HepG2 (cell line): Measurements from ENCODE around the gene MINDY2. TPM values are rescaled to one million over a fixed set of nuclear protein-coding genes. Genes with fewer than 3 reads are reported as not detected.

Source experiments
- ATAC-seq: fragments of 200-7000 bp; cut with Tn5 transposase; 3 replicates; pipeline ENCODE4 v1.9.1; 2020; ENCODE audit warnings: mild to moderate bottlenecking, moderate library complexity
- BruUV-seq: library from RNA; stranded (reverse); fragments of 400-500 nt; replicated peaks from 2 replicates; lab custom pipeline; 2021; lab: Mats Ljungman, UMichigan
- CTCF ChIA-PET: fragments of 300-600 bp; formaldehyde crosslinking; extraction: SDS; loops from one replicate; lab custom pipeline; 2021; ENCODE audit warnings: low total read pairs, inconsistent platforms, low intra/inter-chr PET ratio; lab: Yijun Ruan, JAX
- POLR2A ChIA-PET: fragments of 350-600 bp; sonication (Branson Sonifier 250); formaldehyde crosslinking; loops from one replicate; lab custom pipeline; 2020; ENCODE audit warnings: antibody characterized with exemption, inconsistent platforms; lab: Yijun Ruan, JAX
- DNase-seq: peaks from one replicate; pipeline ENCODE4 v3.0.0-alpha.2; 2015; ENCODE audit warnings: low spot score
- FAIRE-seq: peaks from 3 replicates; lab custom pipeline; 2011; peaks lifted over from hg19 to GRCh38; lab: Jason Lieb, UNC
- H2AFZ ChIP-seq: one replicate; pipeline ENCODE4 v1.6.1; 2011; ENCODE audit warnings: low read length, inconsistent platforms
- H3K27ac ChIP-seq: fragments of 300-600 bp; 3 replicates; pipeline ENCODE4 v1.8.0; 2011; ENCODE audit warnings: mixed run types, mild to moderate bottlenecking, mixed read lengths, low read length, inconsistent platforms; ENCODE audit not compliant: insufficient read depth; ENCODE audit errors: extremely low read length
- H3K27me3 ChIP-seq, 2 experiments: fragments of 200-600 bp in 1 of 2; 2 replicates in 1 of 2; 3 replicates in 1 of 2; pipeline versions ENCODE4 v1.6.0 to v1.8.0; 2011; ENCODE audit warnings: low read length in 2 of 2, mild to moderate bottlenecking in 2 of 2, moderate library complexity in 2 of 2, inconsistent platforms in 1 of 2; ENCODE audit not compliant: insufficient read depth in 2 of 2, control insufficient read depth in 1 of 2
- H3K36me3 ChIP-seq, 2 experiments: fragments of 200-600 bp in 1 of 2; replicated peaks in 1 of 2; 2 replicates in 1 of 2; 3 replicates in 1 of 2; pipeline versions ENCODE4 v1.5.1 to v1.8.0; 2011; ENCODE audit warnings: low read length in 2 of 2, inconsistent platforms in 1 of 2; ENCODE audit not compliant: insufficient read depth in 2 of 2, control insufficient read depth in 1 of 2
- H3K4me1 ChIP-seq: 2 replicates; pipeline ENCODE4 v1.5.1; 2012; ENCODE audit warnings: low read length, inconsistent platforms; ENCODE audit not compliant: insufficient read depth
- H3K4me2 ChIP-seq: 2 replicates; pipeline ENCODE4 v1.6.0; 2011; ENCODE audit warnings: low read depth, low read length, inconsistent platforms
- H3K4me3 ChIP-seq, 3 experiments: fragments of 200-600 bp in 1 of 3; sonication (generic), shearing (Covaris generic) in 1 of 3; replicated peaks in 1 of 3; 2 replicates each; pipeline ENCODE4 v1.5.1; 2011 to 2016; ENCODE audit warnings: low read length in 3 of 3, inconsistent platforms in 2 of 3, low read depth in 2 of 3, mild to moderate bottlenecking in 2 of 3, control low read depth in 1 of 3, mixed read lengths in 1 of 3; ENCODE audit not compliant: insufficient read depth in 1 of 3
- H3K79me2 ChIP-seq: one replicate; pipeline ENCODE4 v1.6.1; 2011; ENCODE audit warnings: low read length, inconsistent platforms; ENCODE audit not compliant: insufficient read depth
- H3K9ac ChIP-seq: 2 replicates; pipeline ENCODE4 v1.6.0; 2011; ENCODE audit warnings: mild to moderate bottlenecking, low read depth, low read length, inconsistent platforms; ENCODE audit not compliant: insufficient read depth
- H3K9me3 ChIP-seq: 2 replicates; pipeline ENCODE4 v1.5.1; 2012; ENCODE audit warnings: mild to moderate bottlenecking, low read length
- H4K20me1 ChIP-seq: 2 replicates; pipeline ENCODE4 v1.6.0; 2011; ENCODE audit warnings: inconsistent platforms, mild to moderate bottlenecking, low read length, moderate library complexity; ENCODE audit not compliant: insufficient read depth
- BHLHE40 ChIP-seq: IDR thresholded peaks from 2 replicates; pipeline ENCODE4 v1.6.1; 2011; ENCODE audit warnings: low read length, improper control_type of control experiment
- DNMT3B ChIP-seq: conservative IDR thresholded peaks from 2 replicates; pipeline ENCODE4 v1.6.1; 2016; ENCODE audit warnings: missing biosample characterization, control low read depth
- FIP1L1 ChIP-seq: fragments of 200-400 bp; formaldehyde crosslinking; IDR thresholded peaks from 2 replicates; pipeline ENCODE4 v1.6.1; 2018; ENCODE audit warnings: low read depth, mild to moderate bottlenecking, low read length, moderate library complexity, borderline replicate concordance; ENCODE audit not compliant: insufficient read depth
- GTF2F1 ChIP-seq: fragments of 150-350 bp; IDR thresholded peaks from 2 replicates; pipeline ENCODE4 v1.6.1; 2014; ENCODE audit warnings: low read length
- HNF4G ChIP-seq, 2 experiments: sonication (generic) in 1 of 2; formaldehyde crosslinking in 1 of 2; IDR thresholded peaks; 2 replicates each; pipeline versions ENCODE4 v1.4.0 to v1.6.1; 2011 to 2020; ENCODE audit warnings: borderline replicate concordance in 2 of 2, low read depth in 2 of 2, mild to moderate bottlenecking in 2 of 2, low read length in 1 of 2, missing genetic modification reagents in 1 of 2, moderate library complexity in 1 of 2
- IRF1 ChIP-seq: sonication (generic); formaldehyde crosslinking; IDR thresholded peaks from 2 replicates; pipeline ENCODE4 v1.4.0; 2020; ENCODE audit warnings: low read depth, mild to moderate bottlenecking, missing genetic modification reagents
- NFRKB ChIP-seq: fragments of 450-650 bp; IDR thresholded peaks from 2 replicates; pipeline ENCODE4 v1.6.1; 2017
- NKX3-1 ChIP-seq: sonication (generic); formaldehyde crosslinking; IDR thresholded peaks from 2 replicates; pipeline ENCODE4 v1.5.0; 2020; ENCODE audit warnings: missing genetic modification reagents
- NR2F2 ChIP-seq: IDR thresholded peaks from 2 replicates; pipeline ENCODE4 v1.6.1; 2012; ENCODE audit warnings: low read depth, inconsistent platforms, borderline replicate concordance
- RFXANK ChIP-seq: IDR thresholded peaks from 2 replicates; pipeline ENCODE4 v1.6.1; 2016
- SUZ12 ChIP-seq: fragments of 150-350 bp; IDR thresholded peaks from 2 replicates; pipeline ENCODE4 v1.6.1; 2014; ENCODE audit warnings: low read depth, low read length
- THAP11 ChIP-seq: IDR thresholded peaks from 2 replicates; pipeline ENCODE4 v1.6.1; 2016; ENCODE audit warnings: missing biosample characterization, missing genetic modification reagents
- ZBTB33 ChIP-seq: sonication (generic); formaldehyde crosslinking; IDR thresholded peaks from 2 replicates; pipeline ENCODE4 v1.4.0; 2020; ENCODE audit warnings: missing genetic modification reagents
- ZBTB7A ChIP-seq: sonication (generic); formaldehyde crosslinking; IDR thresholded peaks from 2 replicates; pipeline ENCODE4 v1.8.0; 2022; ENCODE audit warnings: mild to moderate bottlenecking, missing genetic modification reagents
- ZNF550 ChIP-seq: sonication (generic); formaldehyde crosslinking; IDR thresholded peaks from 2 replicates; pipeline ENCODE4 v1.4.0; 2020; ENCODE audit warnings: mild to moderate bottlenecking, missing genetic modification reagents, borderline replicate concordance
- WGBS: methylation state at CpG from one replicate; pipeline ENCODE4 v1.1.6; 2017; ENCODE audit warnings: low lambda C conversion rate; 5-methylcytosine and 5-hydroxymethylcytosine counted together
- in situ Hi-C: cut with HindIII; loops from 2 replicates; pipeline ENCODE4 v1.10.0; 2017; ENCODE audit warnings: low pct_unique_long_range_greater_than_20kb; ENCODE audit not compliant: extremely low pct_ligation_motif_present
- intact Hi-C: fragments of 100-400 bp; cut with micrococcal nuclease; formaldehyde crosslinking; loops from one replicate; pipeline ENCODE4 v1.10.0; 2022; ENCODE audit not compliant: unreplicated experiment
- polyA plus RNA-seq, 8 experiments: library from polyadenylated mRNA; depleted of rRNA in 3 of 8; stranded (reverse) in 7 of 8; unstranded in 1 of 8; fragments of >200 nt; fragmentation: Illumina TruSeq in 4 of 8; extraction: Trizol in 4 of 8; gene quantifications; 2 replicates each; pipeline versions ENCODE4 v1.2.1 to v1.2.3, GENCODE V29; 2011 to 2016; ENCODE audit warnings: low read depth in 4 of 8, missing spikeins in 1 of 8, mixed read lengths in 1 of 8; ENCODE audit not compliant: insufficient read depth in 1 of 8
- total RNA-seq, 5 experiments: library from RNA; depleted of rRNA; stranded (reverse); fragments of >200 nt; fragmentation: Illumina TruSeq; extraction: Trizol; gene quantifications; 2 replicates each; pipeline ENCODE4 v1.2.3, GENCODE V29; 2016; ENCODE audit warnings: low read depth in 1 of 5

MINDY2 gene
- total and polyA plus RNA-seq, 2 of the 13 experiments (the other 11 are each of a cell fraction or from before 2014, with no cell fraction given) = 7.2 to 12.6 TPM

- no peak for TF ChIP-seq NKX3-1 (CRISPR knock-in tag)
Measured at GRCh38 chr15:58900631-58901030, 129.5 kb downstream of the MINDY2 start (continued).

DNA sequence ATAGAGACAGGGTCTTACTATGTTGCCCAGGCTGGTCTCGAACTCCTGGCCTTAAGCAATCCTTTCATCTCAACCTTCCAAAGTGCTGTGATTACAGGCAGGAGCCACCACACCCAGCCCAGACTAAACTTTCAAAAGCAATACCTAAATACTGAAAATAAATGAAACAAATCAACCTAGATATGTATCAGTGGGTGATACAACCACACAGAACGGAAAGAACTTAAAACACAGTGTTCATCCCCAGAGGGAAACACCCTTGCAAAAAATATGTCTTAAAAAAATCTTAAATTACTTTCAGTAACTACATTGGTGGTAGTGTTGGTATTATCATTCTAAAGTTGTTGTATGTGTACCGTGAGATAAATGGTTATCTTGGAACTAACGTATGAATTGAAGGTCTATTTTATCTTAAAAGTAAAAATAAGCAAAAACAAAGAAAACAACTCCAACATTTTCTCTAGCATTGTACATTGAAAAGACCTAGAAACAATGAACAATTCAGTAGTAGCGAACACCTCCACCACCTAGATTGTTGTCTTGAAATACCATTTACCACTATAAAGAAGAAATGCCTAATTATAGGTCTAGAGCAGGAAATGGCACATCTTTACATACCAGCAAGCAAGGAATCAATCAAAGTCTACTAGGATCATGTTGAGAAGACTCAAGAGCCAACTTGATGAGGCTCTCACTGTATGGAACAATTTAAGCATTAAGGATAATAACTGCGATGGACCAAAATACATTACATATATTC lies 137.6 kb downstream of the MINDY2 start:
- in situ Hi-C loops (no loop called here), intact Hi-C loops (no loop called here)
- no peak for TF ChIP-seq RFXANK (CRISPR knock-in tag)
- TF ChIP-seq DNMT3B (CRISPR knock-in tag) = no peak
- no peak for TF ChIP-seq HNF4G (IDR thresholded peaks at IDR 0.05; ENCODE audit: borderline replicate concordance, low read depth, low read length)
- TF ChIP-seq HNF4G (CRISPR knock-in tag; IDR thresholded peaks at IDR 0.05; ENCODE audit: borderline replicate concordance, low read depth) = no peak
- no peak for TF ChIP-seq THAP11 (CRISPR knock-in tag)
- no peak overlapping the region for H3K4me3 ChIP-seq
- H3K27me3 ChIP-seq = no peaks in the 10 kb centered on the region; a peak in 1 of 5 replicates
- no TSS peak for BruUV-seq
- 97% methylated on average over 6 of the region's 6 CpGs for WGBS
- DNase-seq = no peak
- no peak for ATAC-seq
- H3K9ac ChIP-seq = no peak overlapping the region
- H3K4me1 ChIP-seq = no peaks in the 10 kb centered on the region
- H3K79me2 ChIP-seq = peaks cover 2% of the 10 kb centered on the region
- H4K20me1 ChIP-seq = 0 out of 2 replicates have a peak, but pooled peaks cover 4% of the 10 kb centered on the region
- no peak overlapping the region for H3K4me2 ChIP-seq
- ChIA-PET POLR2A (no interaction called here), CTCF (no interaction called here)
- no peaks in the 10 kb centered on the region for H3K9me3 ChIP-seq
- FAIRE-seq = no peak
- H3K36me3 ChIP-seq = peaks cover 6 to 38% of the 10 kb centered on the region in 2 experiments; a peak in 4 of 5 replicates
- no peak overlapping the region for H3K27ac ChIP-seq
- no peak overlapping the region for H2AFZ ChIP-seq

DNA sequence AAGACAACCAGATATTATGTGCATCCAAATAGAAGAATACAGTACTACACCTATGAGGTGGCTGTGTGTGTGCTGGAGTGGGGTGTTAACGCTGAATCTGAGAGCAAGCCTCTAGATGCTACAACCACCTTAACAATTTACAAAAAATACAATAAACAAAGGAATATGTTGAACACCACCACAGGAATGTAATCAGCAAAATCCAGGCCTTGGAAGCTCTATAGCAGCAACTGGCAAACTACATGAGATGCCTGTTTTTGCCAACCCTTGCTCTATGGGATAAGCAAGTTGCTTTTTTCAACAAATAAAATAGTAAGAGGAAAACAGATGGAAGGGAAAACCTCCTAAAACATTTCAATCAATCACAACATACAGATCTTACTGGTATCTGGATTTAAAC lies 138.5 kb downstream of the MINDY2 start:
- Histone ChIP-seq H3K4me2 (no peak overlapping the region), H4K20me1 (0 out of 2 replicates have a peak, but pooled peaks cover 4% of the 10 kb centered on the region), H3K79me2 (peaks cover 2% of the 10 kb centered on the region), H3K9me3 (no peaks in the 10 kb centered on the region), H3K27me3 (no peaks in the 10 kb centered on the region; a peak in 1 of 5 replicates), H3K4me3 (no peak overlapping the region), H3K4me1 (no peaks in the 10 kb centered on the region), H3K9ac (no peak overlapping the region), H2AFZ (no peak overlapping the region), H3K36me3 (peaks cover 6 to 42% of the 10 kb centered on the region in 2 experiments), H3K27ac (no peak overlapping the region)
- no peak for FAIRE-seq
- no peak for ATAC-seq
- BruUV-seq = no TSS peak
- ChIA-PET POLR2A (no interaction called here), CTCF (no interaction called here)
- intact Hi-C loops (no loop called here), in situ Hi-C loops (no loop called here)
- 100% methylated on average over 1 of the region's 1 CpG for WGBS
- no peak for DNase-seq
- TF ChIP-seq NFRKB (no peak), BHLHE40 (no peak), SUZ12 (no peak), ZBTB7A (CRISPR knock-in tag) (no peak), NR2F2 (no peak), GTF2F1 (no peak), FIP1L1 (no peak), IRF1 (no peak), ZNF550 (CRISPR knock-in tag) (no peak), ZBTB33 (CRISPR knock-in tag) (no peak)
